ENCODE measurements around the gene HSD3B7.

The HSD3B7 gene

GRCh38 chr16:30983898-30984610 lies 953 bp upstream of the HSD3B7 start:
- DNase-seq: no peak

DNA sequence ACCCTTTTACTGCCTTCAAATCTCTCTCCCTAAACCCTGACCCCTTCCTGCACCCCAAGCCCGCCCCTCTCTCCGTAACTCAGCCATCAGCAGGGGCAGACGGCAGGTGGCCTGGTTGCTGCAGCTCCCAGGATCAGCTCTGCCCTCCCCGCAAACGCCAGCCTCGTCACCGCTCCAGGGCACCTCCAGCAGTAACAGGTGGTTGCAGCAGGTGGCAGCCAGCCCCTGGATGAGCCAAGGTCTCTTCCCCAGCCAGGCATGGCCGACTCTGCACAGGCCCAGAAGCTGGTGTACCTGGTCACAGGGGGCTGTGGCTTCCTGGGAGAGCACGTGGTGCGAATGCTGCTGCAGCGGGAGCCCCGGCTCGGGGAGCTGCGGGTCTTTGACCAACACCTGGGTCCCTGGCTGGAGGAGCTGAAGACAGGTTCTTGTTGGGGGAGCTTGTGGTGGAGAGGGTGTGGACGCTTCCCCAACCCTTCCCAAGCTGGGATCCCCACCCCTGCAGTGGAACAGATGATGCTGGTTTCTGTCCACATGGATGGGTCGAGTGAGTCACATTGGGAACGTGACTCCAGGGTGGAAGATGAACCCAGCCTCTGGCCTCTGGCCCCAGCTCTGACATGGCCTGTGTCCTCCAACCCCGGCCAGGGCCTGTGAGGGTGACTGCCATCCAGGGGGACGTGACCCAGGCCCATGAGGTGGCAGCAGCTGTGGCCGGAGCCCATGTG lies 558 bp downstream of the HSD3B7 start:
- peak; percentile 63 for DNase-seq

GRCh38 chr16:30986129-30986991 lies 1.4 kb downstream of the HSD3B7 start:
- no peak for DNase-seq

- DNase-seq: no peak
These were observed 2.7 kb downstream of the HSD3B7 start for GRCh38 chr16:30987581-30988190.

- DNase-seq: no peak
These were observed 4.6 kb downstream of the HSD3B7 start for GRCh38 chr16:30989469-30990047.

DNA sequence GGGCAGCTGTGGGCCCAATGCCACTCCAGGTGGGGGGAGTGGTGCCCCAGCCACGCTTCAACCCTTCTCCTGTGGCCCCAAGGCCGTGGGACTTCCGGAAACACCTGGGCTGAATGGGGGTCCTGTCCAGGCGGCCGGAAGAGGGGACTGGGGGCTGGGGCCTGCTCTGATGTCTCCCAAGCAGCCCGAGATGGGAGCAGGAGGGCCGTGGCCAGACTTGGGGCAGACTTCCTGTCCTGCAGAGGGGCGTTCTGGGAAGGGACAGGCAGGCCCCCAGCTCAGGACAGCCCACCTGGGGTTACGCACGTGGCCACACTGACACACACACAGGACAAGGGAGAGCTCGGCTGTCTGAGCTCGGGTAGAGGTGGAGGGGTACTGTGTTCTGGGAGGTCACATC lies 5.1 kb downstream of the HSD3B7 start:
- DNase-seq: no peak

DNA sequence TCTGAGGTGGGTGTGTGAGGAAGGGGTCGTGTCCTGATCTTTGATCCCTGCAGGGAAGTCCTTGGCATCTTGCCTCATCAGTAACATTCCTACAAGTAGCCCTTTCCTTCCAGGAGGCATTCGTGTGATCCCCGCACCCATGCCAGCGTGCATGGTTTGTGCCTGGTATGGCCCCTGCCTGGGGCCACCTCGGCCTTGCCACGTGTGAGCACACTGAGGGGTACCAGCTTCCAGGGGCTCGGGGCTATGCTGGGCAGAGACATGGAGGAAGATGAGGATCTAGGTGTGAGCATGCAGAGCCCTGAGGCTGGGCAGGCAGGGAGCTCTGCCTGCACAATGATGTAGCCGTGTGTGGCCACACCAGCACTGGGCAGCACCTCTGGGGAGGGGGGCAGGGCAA lies 6.0 kb downstream of the HSD3B7 start:
- no peak for DNase-seq

DNA sequence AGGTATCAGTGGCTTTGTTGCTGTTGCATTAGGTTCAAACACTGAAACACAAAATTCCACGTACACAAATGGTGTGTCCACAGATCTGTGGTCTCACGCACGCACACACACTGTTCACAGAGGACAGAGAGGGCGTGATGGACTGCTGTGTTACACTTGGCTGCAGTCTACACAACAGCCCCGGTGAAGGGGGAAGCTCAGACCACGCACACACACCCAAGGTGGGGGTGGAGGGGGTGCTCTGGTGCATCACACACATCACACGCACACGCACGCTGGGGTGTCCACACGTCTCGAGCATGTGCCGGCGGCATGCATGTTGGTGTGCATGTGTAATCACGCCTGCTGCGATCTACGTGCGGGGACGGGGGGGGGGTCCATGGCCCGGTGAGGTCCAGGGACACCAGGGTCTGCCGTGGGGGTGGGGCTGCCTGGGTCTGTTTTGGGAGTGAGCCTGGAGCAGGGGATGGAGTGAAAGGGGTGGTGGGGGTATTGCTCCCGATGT lies 7.3 kb downstream of the HSD3B7 start:
- no peak for DNase-seq

DNA sequence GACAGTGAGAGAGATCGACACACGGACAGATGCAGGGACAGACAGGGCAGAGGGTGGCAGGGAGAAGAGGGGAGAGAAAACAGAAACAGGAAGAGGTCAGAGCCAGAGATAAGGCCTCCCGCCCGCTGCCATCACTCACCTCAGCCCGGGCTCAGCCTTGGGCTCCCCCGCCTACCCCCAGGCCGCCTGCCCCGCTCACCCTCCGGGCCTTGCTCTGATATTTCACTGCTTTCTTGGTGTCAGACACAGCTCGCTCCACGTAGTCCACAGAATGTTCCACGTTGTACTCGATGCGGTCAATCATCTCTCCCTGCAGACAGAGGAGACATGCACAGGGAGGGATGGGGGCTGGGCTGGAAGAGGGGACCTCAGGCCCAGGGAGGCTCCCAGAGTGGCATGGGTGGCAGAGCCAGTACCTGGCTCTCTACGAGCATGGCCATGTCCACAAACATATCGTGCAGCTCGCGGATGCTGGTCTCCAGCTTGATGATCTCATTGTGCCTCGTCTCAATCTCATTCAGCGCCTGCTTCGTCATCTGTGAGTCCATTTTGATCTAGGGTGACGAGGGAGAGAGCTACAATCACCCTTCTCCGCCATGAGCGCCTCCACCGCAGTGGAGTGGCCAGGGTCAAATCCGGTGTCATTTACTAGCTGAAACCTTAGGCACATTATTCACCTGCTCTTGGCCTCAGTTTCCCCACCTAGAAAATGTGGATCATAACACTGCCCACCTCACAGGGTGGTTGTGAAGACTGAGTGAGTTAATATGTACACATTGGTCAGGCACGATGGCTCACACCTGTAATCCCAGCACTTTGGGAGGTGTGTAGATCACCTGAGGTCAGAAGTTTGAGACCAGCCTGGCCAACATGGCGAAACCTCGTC lies 8.2 kb downstream of the HSD3B7 start:
- DNase-seq: no peak

GRCh38 chr16:30995927-30996323 lies 10.9 kb downstream of the HSD3B7 start:
- DNase-seq: no peak

GRCh38 chr16:30996324-30996984 lies 11.4 kb downstream of the HSD3B7 start:
- DNase-seq: no peak

GRCh38 chr16:30996985-30997724 lies 12.1 kb downstream of the HSD3B7 start:
- peak; percentile 25 for DNase-seq

DNA sequence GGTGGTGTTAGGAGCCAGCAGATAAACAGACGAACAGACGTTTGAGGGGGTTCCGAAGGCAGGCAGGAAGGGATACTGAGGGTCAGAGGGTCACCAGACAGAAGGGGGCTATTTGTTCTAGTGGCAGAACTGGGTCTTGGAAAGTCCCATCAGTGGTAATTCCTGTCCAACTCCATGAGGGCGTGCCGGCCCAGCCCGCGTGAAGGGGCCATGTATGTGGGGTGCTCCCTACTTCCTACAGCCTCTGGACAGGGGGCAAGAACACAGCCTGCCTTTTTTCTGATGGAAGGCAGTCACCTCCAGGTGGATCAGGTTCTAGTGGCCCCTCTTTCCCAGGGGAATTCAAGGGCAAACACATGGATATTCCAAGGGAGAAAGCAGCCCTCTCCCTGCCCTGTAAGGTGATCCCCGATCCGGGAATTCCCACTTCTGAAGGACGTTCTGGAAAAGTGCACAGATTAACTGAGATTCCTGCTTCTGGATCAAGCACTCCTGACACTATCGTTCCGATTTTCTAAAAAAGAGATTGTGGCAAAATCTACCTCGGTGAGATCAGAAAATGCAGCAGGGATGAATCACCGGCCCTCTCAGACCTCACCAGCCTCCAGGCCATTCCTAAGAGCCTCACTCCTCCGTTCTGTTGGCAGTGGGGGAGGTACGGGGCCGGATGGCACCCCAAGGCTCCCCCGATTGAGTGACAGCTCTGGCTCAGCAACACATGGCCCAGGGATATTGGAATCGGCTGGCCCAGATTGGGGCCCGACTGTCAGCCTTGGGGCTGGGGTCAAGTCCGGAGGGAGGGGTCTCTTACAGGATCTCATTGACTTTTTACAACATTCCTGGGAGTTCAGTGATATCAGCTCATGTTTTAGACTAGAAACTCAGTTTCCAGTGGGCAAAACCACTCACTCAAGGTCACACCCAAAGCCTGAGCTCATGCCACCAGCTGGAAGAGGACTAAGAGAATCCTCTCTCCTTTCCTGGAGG lies 13.0 kb downstream of the HSD3B7 start:
- no peak for DNase-seq

GRCh38 chr16:30998852-30999761 lies 14.1 kb downstream of the HSD3B7 start:
- DNase-seq: no peak

- no peak for DNase-seq
These were observed 15.8 kb downstream of the HSD3B7 start for GRCh38 chr16:31000671-31001382.

DNA sequence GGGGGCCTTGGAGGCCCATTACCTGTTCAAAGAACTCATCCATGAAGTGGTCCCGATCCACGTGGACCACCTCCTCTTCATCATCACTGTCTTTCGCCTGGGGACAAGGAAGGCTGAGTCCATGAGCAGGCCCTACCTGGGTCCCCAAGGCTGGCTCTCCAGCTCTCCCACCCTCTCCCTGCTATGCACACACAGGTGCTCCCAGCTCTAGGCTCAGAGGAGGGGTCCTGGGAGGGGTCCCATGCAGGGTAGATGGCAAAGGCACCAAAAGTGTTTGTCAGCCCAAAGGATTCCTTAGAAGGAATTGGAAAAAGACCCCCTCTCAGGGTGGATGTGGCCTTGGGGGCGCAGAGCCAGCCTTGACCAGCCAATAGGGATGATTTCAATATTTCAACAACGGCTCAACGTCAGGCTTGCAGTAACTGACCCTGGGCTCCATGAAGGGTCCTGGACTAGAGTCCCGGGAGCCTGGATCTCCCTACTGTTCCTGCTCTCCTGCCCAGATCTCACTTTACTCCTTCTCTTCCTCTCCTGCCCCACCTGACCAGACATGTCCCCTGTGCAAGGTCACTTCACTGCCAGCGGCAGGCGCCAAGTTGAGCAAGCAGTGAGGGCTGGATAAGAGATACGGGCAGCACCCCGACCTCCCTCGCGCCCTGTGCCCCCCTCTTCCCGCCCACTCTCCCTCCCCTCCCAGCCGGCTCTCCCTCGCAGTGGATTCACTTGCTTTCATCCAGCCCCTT lies 16.7 kb downstream of the HSD3B7 start:
- DNase-seq: no peak
